Thoracic aorta (tissue), 2 donors: ENCODE results near the gene NEK9. TPM values are rescaled to one million over a fixed set of nuclear protein-coding genes. Genes with fewer than 3 reads are reported as not detected.

ENCODE experiments used
- ATAC-seq: fragments of 150-250 bp; one replicate; pipeline ENCODE4 v1.8.0; 2017; ENCODE audit warnings: low read depth; ENCODE audit not compliant: insufficient number of reproducible peaks, low FRiP score
- DNase-seq: peaks from one replicate; pipeline ENCODE4 v3.0.0-alpha.2; 2020; ENCODE audit warnings: low spot score
- H3K27ac ChIP-seq, 2 donors: fragments of 200-600 bp; sonication (generic); 1 replicate in 1 of 2; 2 replicates in 1 of 2; pipeline ENCODE4 v1.5.1; 2016; ENCODE audit warnings: mild to moderate bottlenecking in 2 of 2, moderate library complexity in 2 of 2
- H3K27me3 ChIP-seq: fragments of 200-600 bp; sonication (generic); replicated peaks from 2 replicates; pipeline ENCODE4 v1.6.0; 2016; ENCODE audit warnings: mild to moderate bottlenecking; ENCODE audit not compliant: insufficient read depth
- H3K36me3 ChIP-seq: fragments of 200-600 bp; sonication (generic); one replicate; pipeline ENCODE4 v1.5.1; 2016
- H3K4me1 ChIP-seq, 2 donors: fragments of 200-600 bp; sonication (generic); 1 replicate in 1 of 2; 2 replicates in 1 of 2; pipeline versions ENCODE4 v1.5.1 to v1.6.0; 2016; ENCODE audit warnings: low read depth in 2 of 2, mild to moderate bottlenecking in 1 of 2; ENCODE audit not compliant: control insufficient read depth in 1 of 2
- H3K4me3 ChIP-seq: fragments of 200-600 bp; sonication (generic); 2 replicates; pipeline ENCODE4 v1.5.1; 2016; ENCODE audit warnings: mild to moderate bottlenecking
- H3K9me3 ChIP-seq: fragments of 200-600 bp; sonication (generic); 2 replicates; pipeline ENCODE4 v1.5.1; 2016
- total RNA-seq, 2 donors: library from RNA; depleted of rRNA; stranded (reverse); fragments of >200 nt; gene quantifications; one replicate each; pipeline versions ENCODE4 v1.1.0 to v1.2.3, GENCODE V29; 2016
- TF ChIP-seq, protein P1 (sequence below): fragments of 200-600 bp; sonication (generic); IDR thresholded peaks from one replicate; pipeline ENCODE4 v1.5.1; 2019; ENCODE audit warnings: antibody characterized with exemption

Gene NEK9
- total RNA-seq, 2 donors from 2014 or later = 51.3 to 65.3 TPM

DNA sequence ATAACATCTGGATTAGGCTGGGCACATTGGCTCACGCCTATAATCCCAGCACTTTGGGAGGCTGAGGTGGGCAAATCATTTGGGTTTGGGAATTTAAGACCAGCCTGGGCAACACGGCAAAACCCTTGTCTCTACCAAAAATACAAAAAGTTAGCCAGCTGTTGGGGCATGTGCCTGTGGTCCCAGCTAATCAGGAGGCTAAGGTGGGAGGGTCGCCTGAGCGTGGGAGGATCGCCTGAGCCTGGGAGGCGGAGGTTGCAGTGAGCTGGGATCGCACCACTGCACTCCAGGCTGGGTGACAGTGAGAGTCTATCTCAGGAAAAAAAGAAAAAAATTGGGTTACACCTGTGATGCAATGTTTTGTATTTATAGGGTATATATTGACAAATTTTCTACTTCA is 5.3 kb downstream of the NEK9 start:
- no peak for ATAC-seq
- no peaks in the 10 kb centered on the region for H3K9me3 ChIP-seq
- H3K27me3 ChIP-seq = no peaks in the 10 kb centered on the region
- DNase-seq = no peak
- H3K4me3 ChIP-seq = no peak overlapping the region
- H3K36me3 ChIP-seq = peaks cover 12% of the 10 kb centered on the region
- TF ChIP-seq, protein P1, sequence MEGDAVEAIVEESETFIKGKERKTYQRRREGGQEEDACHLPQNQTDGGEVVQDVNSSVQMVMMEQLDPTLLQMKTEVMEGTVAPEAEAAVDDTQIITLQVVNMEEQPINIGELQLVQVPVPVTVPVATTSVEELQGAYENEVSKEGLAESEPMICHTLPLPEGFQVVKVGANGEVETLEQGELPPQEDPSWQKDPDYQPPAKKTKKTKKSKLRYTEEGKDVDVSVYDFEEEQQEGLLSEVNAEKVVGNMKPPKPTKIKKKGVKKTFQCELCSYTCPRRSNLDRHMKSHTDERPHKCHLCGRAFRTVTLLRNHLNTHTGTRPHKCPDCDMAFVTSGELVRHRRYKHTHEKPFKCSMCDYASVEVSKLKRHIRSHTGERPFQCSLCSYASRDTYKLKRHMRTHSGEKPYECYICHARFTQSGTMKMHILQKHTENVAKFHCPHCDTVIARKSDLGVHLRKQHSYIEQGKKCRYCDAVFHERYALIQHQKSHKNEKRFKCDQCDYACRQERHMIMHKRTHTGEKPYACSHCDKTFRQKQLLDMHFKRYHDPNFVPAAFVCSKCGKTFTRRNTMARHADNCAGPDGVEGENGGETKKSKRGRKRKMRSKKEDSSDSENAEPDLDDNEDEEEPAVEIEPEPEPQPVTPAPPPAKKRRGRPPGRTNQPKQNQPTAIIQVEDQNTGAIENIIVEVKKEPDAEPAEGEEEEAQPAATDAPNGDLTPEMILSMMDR = no peak
- no peak overlapping the region for H3K27ac ChIP-seq
- peaks cover 14 to 28% of the 10 kb centered on the region in 2 donors for H3K4me1 ChIP-seq

DNA sequence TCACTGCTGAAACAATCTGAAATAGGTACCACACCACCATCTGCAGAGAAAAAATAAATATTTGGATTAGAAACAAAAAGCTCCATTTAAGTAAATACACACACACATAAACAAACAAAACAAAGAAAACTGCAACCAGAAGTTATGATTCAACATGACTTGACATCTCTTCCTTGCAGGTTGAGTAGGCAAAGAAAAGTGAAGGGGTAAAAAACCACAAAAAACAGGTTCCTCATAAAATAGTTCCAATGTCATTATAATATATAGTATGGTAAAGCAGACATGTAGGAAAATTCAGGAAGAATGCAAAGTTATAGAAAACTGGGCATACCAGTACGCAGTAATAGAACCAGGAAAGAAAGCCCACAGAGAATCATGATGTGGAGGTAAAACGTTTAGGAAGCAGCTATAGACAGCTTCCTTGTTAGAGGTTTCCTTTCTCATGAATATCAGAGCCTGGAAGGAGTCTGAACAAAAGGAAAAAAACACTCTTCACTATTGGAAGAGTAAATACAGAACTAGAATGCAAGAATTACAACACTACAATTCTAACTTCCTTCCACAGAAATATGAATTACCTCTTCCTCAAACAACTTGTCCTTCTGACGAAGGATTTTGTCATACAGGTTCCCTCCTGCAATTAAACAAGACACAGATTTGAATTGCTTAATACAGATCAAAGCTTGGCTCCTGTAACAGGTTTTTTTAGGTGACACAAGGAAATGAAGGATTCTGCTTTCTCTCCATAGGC is 6.1 kb downstream of the NEK9 start:
- no peak for ATAC-seq
- peaks cover 11 to 22% of the 10 kb centered on the region in 2 donors for H3K4me1 ChIP-seq
- no peak overlapping the region for H3K4me3 ChIP-seq
- H3K27me3 ChIP-seq = no peaks in the 10 kb centered on the region
- TF ChIP-seq, protein P1 = no peak
- no peak for DNase-seq
- H3K27ac ChIP-seq = no peak overlapping the region
- peaks cover 16% of the 10 kb centered on the region for H3K36me3 ChIP-seq
- H3K9me3 ChIP-seq = no peaks in the 10 kb centered on the region

DNA sequence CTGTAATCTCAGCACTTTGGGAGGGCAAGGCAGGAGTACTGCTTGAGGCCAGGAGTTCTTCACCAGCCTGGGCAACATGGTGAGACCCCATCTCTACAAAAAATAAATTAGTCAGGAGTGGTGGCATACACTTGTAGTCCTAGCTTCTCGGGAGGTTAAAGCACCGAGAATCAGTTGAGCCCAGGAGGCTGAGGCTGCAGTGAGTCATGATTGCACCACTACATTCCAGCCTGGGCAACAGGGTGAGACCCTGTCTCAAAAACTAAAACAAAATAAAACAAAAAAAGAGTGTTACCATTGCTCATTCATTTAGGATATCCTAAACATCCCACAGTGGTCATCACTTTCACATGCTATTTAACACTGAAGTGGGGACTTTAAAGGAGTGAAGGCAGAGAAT is 7.8 kb downstream of the NEK9 start:
- no peak for ATAC-seq

DNA sequence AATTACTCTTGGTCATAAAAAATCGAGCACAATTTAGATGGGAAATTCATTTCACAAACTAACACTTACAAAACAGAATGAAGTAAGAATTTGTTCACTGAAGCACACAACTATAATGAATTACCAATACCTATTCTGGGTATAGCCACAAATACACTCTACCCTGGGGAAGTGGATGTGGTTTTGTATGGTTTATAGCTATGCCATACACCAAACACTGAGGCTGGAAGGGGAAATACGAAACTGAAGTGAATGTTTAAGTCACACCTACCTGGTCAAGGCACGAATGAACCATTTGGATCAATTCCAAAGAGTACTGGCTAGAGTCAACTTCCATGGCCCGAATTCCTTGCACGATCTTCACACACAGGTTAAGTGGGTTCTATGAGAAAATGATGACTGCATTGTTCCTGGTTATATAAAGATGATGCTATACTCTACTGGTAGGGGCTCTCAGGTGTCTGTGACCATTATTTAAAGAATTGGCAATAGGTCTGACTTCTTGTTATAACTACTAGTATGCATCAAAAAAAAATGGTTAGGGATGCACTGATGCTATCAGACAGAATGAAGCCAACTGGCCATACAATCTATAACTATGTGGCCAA is 12.8 kb downstream of the NEK9 start:
- TF ChIP-seq, protein P1 = no peak
- no peaks in the 10 kb centered on the region for H3K4me1 ChIP-seq
- no peaks in the 10 kb centered on the region for H3K9me3 ChIP-seq
- DNase-seq (no peak), ATAC-seq (no peak)
- no peak overlapping the region for H3K27ac ChIP-seq
- no peak overlapping the region for H3K4me3 ChIP-seq
- H3K36me3 ChIP-seq = peaks cover 48% of the 10 kb centered on the region
- no peaks in the 10 kb centered on the region for H3K27me3 ChIP-seq

More for the DNA sequence above, 7.8 kb downstream of the NEK9 start:
- Histone ChIP-seq H3K4me3 (no peak overlapping the region), H3K4me1 (peaks cover under 1 to 6% of the 10 kb centered on the region in 2 donors), H3K9me3 (no peaks in the 10 kb centered on the region), H3K27ac (no peak overlapping the region), H3K36me3 (peaks cover 23% of the 10 kb centered on the region), H3K27me3 (no peaks in the 10 kb centered on the region)
- TF ChIP-seq, protein P1 = no peak
- DNase-seq = no peak

DNA sequence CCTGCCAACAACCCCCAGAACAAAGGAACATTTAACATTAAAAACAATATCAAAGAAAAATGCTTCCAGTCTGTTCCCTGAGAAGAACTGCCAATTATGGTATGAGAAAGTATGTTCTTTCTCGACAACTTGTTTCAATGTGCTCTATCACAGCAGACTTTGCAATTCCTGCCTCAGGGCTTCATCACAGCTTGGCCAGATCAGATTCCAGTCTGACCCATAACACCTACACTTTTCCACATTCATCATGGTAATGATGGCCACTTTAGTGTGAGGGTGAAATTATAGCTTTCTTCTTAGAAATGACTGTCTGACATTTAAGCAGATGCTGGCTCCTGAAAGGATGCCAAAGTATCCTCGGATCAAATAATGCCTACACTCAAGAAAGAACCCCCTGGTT is 17.0 kb downstream of the NEK9 start:
- no peaks in the 10 kb centered on the region for H3K27me3 ChIP-seq
- no peak for ATAC-seq
- DNase-seq = no peak
- no peak overlapping the region for H3K27ac ChIP-seq
- no peaks in the 10 kb centered on the region for H3K4me1 ChIP-seq
- TF ChIP-seq, protein P1 = no peak
- no peak overlapping the region for H3K4me3 ChIP-seq
- no peaks in the 10 kb centered on the region for H3K9me3 ChIP-seq
- peaks cover 60% of the 10 kb centered on the region for H3K36me3 ChIP-seq
